ENCODE results near the gene HSPA1B. TPM values are rescaled to one million over a fixed set of nuclear protein-coding genes. Genes with fewer than 3 reads are reported as not detected.
A peak's percentile ranks its signal among the peaks of the same experiment; 100 is the strongest.

Gene HSPA1B
- total RNA-seq, 3 donors from 2014 or later (not counting 1 experiment from before 2014, with no cell fraction given): 8.5 to 112 (median 15.3) TPM

- Mint-ChIP-seq H3K36me3 (no peaks in the 10 kb centered on the region), H3K4me3 (peak overlapping the region; percentile 84)
- no peak for ATAC-seq
These were observed 3.4 kb downstream of the HSPA1B start for GRCh38 chr6:31830886-31831335.

GRCh38 chr6:31831350-31832215, 4.0 kb downstream of the HSPA1B start:
- Mint-ChIP-seq H3K27ac (no peak overlapping the region), H3K4me1 (peaks cover 45 to 46% of the 10 kb centered on the region in 2 donors), H3K9me3 (no peaks in the 10 kb centered on the region), H3K27me3 (ENCODE audit: low read depth in 2 of 2) (no peaks in the 10 kb centered on the region), H3K36me3 (no peaks in the 10 kb centered on the region), H3K4me3 (peak overlapping the region; percentile 84)
- no peaks in the 10 kb centered on the region for H3K9me3 ChIP-seq (ENCODE audit: control insufficient read depth, insufficient read depth, low read length)
- WGBS (ENCODE audit: insufficient coverage): 93% methylated on average over 13 of the region's 15 CpGs
- no peak overlapping the region for H3K27ac ChIP-seq (ENCODE audit: low read length)
- no peaks in the 10 kb centered on the region for H3K36me3 ChIP-seq (ENCODE audit: control insufficient read depth, insufficient read depth, low read length)
- no peaks in the 10 kb centered on the region for H3K27me3 ChIP-seq (ENCODE audit: control insufficient read depth, insufficient read depth, low read length)
- TF ChIP-seq CTCF (IDR thresholded peaks at IDR 0.05): no peak
- H3K4me3 ChIP-seq (ENCODE audit: low read length): no peak overlapping the region
- intact Hi-C loops (cut with micrococcal nuclease): loop anchor here (5.0 kb wide), 2 partner anchors 34 to 289 kb away; partner anchors contain the start of genes DDX39B and VARS1
- DNase-seq (no peak), ATAC-seq (no peak)
- peaks cover 54% of the 10 kb centered on the region for H3K4me1 ChIP-seq (ENCODE audit: control insufficient read depth, insufficient read depth, low read length)

More at GRCh38 chr6:31830886-31831335, 3.4 kb downstream of the HSPA1B start:
- Histone ChIP-seq H3K36me3 (ENCODE audit: control insufficient read depth, insufficient read depth, low read length) (no peaks in the 10 kb centered on the region), H3K9me3 (ENCODE audit: control insufficient read depth, insufficient read depth, low read length) (no peaks in the 10 kb centered on the region), H3K27ac (ENCODE audit: low read length) (no peak overlapping the region), H3K4me1 (ENCODE audit: control insufficient read depth, insufficient read depth, low read length) (peaks cover 54% of the 10 kb centered on the region), H3K4me3 (ENCODE audit: low read length) (no peak overlapping the region), H3K27me3 (ENCODE audit: control insufficient read depth, insufficient read depth, low read length) (no peaks in the 10 kb centered on the region)
- no peak for DNase-seq
- H3K4me1 Mint-ChIP-seq: peaks cover 38 to 39% of the 10 kb centered on the region in 2 donors
- no peaks in the 10 kb centered on the region for H3K27me3 Mint-ChIP-seq (ENCODE audit: low read depth in 2 of 2)
- intact Hi-C loops (cut with micrococcal nuclease): loop anchor here (1.0 to 5.0 kb wide), 4 partner anchors 34 to 289 kb away; partner anchors contain the start of genes DDX39B and VARS1
- TF ChIP-seq CTCF (IDR thresholded peaks at IDR 0.05): no peak
- H3K27ac Mint-ChIP-seq: peak overlapping the region; percentile 74 to 91
- WGBS (ENCODE audit: insufficient coverage): 69% methylated on average over 5 of the region's 6 CpGs
- H3K9me3 Mint-ChIP-seq: no peaks in the 10 kb centered on the region

GRCh38 chr6:31834367-31835250, 7.1 kb downstream of the HSPA1B start:
- Histone ChIP-seq H3K9me3 (ENCODE audit: control insufficient read depth, insufficient read depth, low read length) (no peaks in the 10 kb centered on the region), H3K27me3 (ENCODE audit: control insufficient read depth, insufficient read depth, low read length) (no peaks in the 10 kb centered on the region), H3K36me3 (ENCODE audit: control insufficient read depth, insufficient read depth, low read length) (peaks cover 26% of the 10 kb centered on the region), H3K27ac (ENCODE audit: low read length) (peak overlapping the region; percentile 98), H3K4me3 (ENCODE audit: low read length) (peak overlapping the region; percentile 97), H3K4me1 (ENCODE audit: control insufficient read depth, insufficient read depth, low read length) (peaks cover 67% of the 10 kb centered on the region)
- intact Hi-C loops (cut with micrococcal nuclease): loop anchor here (1.0 to 5.0 kb wide), 5 partner anchors 28 to 292 kb away; partner anchors contain the start of genes BAG6, DDX39B, NEU1 and VARS1
- ATAC-seq (peak; percentile 72 to 84 (median 74)), DNase-seq (peak; percentile 78 to 88)
- Mint-ChIP-seq H3K4me3 (peak overlapping the region; percentile 88), H3K36me3 (peaks cover 6% of the 10 kb centered on the region), H3K27ac (peak overlapping the region; percentile 94 to 96), H3K27me3 (ENCODE audit: low read depth in 2 of 2) (no peaks in the 10 kb centered on the region), H3K9me3 (no peaks in the 10 kb centered on the region), H3K4me1 (peaks cover 47 to 48% of the 10 kb centered on the region in 2 donors)
- under 1% methylated on average over 59 of the region's 59 CpGs for WGBS (ENCODE audit: insufficient coverage)
- no peak for TF ChIP-seq CTCF (IDR thresholded peaks at IDR 0.05)
